GM18909 (cell line): ENCODE data around the gene SUPT4H1.

Source experiments
- ATAC-seq: cut with Tn5 transposase; IDR thresholded peaks from one replicate; pipeline ENCODE4 v1.9.1; 2021; ENCODE audit warnings: mild to moderate bottlenecking; ENCODE audit not compliant: unreplicated experiment, poor library complexity

The SUPT4H1 gene

DNA sequence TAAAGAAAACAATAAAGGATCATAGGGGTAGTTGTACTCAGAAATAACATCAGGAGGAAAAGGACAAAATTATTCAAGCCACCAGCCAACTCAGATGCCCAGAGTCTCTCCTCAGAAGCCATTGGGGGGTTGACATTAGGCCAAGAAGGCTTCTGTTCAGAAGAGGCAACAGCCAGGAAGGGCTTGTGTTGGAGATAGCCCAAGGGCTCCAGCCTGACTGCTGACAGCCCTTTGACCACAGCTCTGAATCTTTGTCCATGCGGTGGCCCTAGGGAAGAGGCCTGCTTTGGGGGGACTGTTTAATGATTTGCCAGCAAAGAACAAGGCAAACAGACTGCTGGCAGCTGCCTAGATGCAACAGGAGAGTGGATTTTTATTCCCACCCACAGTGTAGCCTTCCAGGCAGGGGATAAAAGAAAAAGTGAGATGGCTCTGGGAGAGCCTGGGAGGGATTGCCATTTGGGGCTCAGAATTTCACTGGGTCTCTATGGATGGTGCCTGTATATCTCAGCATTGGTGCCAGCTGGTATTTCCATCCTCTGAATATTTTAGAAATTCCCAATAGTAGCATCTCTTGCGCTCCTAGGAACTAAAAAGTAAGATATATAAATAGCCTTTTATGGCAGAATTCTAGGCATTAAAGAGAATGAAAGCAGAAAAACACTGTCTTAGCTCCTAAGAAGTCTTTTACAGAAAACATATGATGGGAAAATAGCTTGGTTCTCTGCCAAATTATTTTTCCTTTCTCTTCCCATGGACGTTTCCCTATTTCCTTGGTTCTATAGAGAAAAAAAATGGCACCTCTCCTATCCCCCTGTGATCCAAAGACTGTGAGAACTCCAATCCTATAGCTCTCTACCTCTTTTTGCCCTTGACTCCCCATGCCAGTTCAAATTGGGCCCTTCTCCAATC lies 29.4 kb upstream of the SUPT4H1 start:
- no peak for ATAC-seq

GRCh38 chr17:58380207-58381123 lies 28.5 kb upstream of the SUPT4H1 start:
- no peak for ATAC-seq

DNA sequence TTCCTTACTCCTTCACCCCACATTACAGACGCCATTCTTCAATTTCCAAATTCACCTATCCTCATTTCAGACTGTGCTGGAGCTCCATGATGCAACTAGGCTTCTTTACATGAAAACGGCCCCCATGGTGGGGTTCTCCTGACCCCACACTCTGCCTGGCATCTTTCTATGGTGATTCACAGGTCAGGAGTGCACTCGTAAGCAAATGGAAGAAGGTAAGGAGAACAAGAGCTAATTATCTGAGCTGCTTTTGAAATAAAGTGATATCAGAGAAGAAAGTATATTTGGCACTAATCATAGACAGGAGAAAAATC lies 27.5 kb upstream of the SUPT4H1 start:
- no peak for ATAC-seq

DNA sequence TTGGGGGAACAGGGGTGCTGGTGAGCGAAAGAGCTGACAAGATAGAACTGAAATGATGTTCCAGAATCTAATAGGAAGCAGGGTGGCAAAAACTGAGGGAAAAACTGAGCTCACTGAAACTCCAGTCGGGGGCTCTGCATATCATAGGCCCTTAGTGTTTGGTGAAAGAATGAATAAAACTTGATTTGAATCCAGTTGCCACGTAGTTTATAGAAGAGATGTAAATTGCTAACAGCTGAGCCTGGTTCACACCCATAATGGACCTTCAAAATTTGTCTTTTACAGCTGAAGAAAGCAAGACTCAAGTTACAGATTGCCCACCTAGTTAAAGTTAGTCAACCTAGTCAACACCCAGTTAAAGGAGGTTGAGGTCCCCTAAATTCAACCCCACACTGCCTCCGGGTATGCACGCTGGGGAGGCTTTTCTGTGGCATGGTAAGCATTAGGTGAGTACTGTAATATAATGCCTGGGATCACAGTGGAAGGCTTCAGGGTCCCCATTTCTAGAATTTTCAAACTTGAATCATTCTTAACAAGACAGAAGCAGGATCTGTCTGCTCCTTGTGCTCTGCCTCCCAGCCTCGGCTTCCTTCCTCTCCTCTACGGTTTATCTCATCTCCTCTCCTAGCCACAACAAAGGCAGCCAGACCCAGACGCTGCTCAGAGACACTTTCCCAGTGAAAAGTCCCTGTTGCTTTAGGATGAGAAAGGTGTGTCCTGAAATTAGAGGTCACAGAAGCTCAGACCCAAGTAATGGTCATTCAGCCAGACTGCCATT lies 26.9 kb upstream of the SUPT4H1 start:
- no peak for ATAC-seq

GRCh38 chr17:58377661-58378060 lies 25.7 kb upstream of the SUPT4H1 start:
- ATAC-seq, result no peak

GRCh38 chr17:58377093-58377601 lies 25.1 kb upstream of the SUPT4H1 start:
- ATAC-seq, result no peak

DNA sequence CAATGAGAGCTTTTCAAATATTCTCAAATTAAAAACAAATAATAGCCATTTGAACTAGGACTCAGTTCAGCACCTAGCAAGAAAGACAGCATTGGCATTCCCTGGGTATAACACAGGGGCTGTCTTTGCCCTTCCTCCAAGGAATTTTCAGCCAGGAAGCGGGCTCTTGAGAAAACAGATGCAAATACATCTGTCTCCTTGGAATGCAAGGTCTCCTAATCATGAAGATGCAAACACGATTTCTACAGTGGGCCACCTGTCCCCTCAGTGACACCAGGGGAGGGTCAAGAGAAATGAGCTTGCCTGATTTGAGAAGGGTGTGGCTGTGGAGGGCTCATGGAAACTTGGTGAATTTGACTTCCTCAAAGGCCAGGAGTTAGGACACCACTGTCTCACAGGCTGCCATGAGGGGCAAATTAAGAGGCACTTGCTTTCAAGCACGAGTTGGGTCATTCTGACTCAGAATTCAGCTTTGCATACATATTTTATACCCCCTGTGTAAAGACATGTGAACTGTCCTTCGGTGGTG lies 24.5 kb upstream of the SUPT4H1 start:
- ATAC-seq, result no peak

DNA sequence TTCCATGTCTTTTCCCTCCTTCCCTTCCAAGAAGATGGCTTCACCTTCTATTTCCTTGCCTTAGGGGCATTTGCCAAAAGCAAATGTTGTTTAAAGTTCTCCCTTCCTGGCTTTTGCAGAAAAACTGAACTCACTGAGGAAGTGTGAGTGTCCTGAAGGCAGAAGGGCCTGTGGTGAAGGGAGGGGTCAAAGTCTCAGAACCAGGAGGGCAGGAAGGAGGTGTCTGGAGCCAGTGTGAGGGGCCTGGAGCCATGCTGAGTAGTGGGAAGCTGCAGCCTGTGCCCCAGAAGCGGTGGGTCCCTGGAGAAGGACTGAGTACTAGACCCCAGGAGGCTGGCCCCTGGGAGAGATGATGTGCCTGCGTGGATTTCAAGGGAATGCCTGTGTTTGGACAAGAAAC lies 23.8 kb upstream of the SUPT4H1 start:
- no peak for ATAC-seq

- ATAC-seq, result no peak
These were observed 23.3 kb upstream of the SUPT4H1 start for GRCh38 chr17:58375256-58375655.

DNA sequence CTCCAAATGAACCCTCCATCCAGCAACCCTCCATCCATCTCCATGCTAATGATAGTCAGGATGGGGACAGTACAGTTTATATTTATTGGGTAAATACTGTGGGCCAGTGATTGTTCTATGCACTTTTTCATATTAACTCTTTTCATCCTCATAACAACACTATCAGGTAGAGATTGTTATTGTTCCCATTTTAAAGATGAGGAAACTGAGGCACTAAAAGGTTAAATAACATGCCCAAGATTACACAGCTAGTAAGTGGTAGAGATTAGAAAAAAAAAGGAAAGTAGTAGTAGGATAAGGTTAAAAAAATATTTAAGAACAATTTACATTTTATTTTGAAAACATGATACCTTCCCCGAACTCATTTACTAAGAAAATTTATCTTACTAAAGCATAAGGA lies 21.9 kb upstream of the SUPT4H1 start:
- no peak for ATAC-seq

GRCh38 chr17:58373003-58373402 lies 21.0 kb upstream of the SUPT4H1 start:
- ATAC-seq, result no peak

DNA sequence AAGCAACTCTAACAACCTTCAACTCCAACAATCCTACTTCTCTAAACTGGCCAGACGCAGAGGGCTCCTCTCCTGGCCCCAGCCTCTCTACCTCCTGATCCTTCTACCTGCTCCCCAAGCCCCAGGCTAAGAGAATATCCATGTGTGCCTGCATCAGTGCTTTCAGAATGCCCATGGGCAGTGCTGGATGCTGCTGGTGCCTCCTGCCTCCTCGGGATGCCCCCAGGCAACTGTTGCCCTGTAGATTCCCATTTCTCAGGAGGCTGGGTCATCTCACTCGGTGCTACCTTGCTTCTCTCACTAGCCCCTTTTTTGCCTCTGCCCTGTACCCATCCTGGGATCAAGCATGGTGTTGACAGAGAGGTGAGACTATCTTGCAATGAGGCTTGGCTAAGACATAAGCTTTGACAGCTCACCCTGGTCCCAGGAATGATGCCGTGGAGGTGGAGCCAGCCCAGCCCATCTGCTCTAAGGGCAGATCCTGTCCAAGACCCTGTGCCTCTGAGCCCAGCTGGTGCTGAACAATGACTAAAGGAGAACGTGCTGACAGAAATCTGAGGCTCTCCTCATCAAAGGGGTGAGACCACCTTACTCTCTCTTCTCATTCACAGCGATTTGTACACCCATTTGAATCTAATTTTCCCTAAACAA lies 19.4 kb upstream of the SUPT4H1 start:
- no peak for ATAC-seq

GRCh38 chr17:58370716-58371115 lies 18.7 kb upstream of the SUPT4H1 start:
- ATAC-seq, result no peak

DNA sequence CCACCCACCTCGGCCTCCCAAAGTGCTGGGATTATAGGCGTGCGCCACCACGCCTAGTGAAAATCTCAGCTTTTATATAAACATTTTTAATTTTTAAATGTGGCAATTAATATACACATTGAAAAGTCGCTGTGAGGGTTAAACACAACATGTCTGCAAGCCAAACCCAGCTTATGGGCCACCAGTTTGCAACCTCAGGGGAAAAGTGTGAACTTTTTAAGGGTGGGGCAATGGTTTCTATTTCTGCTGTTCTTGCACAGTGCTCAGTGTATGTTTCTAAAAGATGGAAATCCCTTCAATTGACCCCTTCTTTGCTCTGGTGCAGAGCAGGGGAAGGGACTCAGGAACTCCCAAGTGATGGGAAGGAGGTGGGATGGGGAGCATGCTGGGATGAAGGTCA lies 18.3 kb upstream of the SUPT4H1 start:
- no peak for ATAC-seq

DNA sequence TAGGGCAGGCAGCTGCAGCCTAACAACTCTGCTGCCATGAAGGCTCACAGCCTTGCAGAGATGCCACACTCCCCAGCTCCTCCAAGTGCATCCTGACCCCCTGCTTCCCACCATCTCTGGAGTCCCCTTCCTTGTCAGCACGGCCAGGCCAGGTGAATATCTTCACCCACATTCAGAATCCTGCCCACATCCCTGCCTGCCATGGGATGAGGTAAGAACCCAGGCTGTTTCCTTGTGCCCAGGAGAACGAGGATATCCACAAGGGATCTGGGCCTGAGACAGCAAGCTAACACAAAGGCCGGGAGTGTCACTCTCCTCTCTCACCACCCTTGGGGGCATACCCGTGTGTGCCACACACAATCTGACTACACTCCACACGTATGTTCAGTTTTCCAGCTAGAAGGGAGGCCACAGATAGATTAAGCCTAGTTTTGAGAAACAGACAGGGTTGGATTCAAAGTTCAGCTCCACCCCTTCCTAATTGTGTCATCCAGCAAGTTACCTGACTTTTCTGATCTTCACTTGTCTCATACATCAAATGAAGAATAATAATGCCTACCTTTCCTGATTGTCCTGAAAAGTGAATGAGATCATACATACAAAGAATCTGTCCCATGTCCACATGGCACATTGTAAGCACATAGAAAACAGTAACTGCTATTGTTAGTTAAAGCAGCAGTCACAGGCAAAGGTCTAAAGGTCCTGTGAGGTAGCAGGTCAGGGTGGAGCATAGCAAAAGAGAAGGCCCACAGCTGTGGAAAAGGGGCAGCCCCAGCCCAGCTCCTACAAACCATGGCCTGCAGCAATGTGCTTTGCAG lies 17.4 kb upstream of the SUPT4H1 start:
- ATAC-seq, result no peak

DNA sequence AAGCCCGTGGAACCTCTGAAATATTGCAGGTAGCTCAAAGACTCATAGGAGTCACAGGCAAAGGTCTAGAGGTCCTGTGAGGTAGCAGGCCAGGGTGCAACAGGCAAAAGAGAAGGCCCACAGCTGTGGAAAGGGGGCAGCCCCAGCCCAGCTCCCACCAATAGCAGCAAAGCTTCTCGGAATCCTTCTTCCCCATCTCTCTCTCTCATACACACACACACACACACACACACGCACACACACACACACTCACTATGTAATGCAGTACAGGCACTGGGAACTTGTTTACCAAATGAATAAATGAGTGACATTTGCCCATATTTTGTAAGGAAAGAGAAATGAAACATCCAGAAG lies 16.8 kb upstream of the SUPT4H1 start:
- ATAC-seq, result no peak

DNA sequence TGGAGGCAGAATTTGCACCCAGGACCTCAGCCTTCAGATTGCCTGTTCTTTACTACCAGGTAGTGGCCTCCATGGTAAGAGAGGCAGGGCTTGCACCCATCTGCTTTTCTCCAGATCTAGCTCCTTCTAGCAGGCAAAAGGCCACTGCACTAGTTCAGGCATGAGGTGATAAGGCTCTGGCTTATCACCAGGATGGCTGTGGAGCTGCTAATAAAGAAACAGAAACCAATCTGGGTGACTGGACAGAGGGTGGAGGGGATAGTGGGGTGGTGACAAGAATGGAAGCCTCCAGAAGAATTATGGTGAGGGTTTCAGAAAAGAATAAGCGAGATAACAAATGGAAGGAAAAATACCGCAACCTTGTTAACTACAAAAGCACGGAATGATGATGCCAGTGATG lies 15.5 kb upstream of the SUPT4H1 start:
- no peak for ATAC-seq

- no peak for ATAC-seq
These were observed 14.1 kb upstream of the SUPT4H1 start for GRCh38 chr17:58365980-58366595.
